ENCODE data around the gene CP.

DNA sequence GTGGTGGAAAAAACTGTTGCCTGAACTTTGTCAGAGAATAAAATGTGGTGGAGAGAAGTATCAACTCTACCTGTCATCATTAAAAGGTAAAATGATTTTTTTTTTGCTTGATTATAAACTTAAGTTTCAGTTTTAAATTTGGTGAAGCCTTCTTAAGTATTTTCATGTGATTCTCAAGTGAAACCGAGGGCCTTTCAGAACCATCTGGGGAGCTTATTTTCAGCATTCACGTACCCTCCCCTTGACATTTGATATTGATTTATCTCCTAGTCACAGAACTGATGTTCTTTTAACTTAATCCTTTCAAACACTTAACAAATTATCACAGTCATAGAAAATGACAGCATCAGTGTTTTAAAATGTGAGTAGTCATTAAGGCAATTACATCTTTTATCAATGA is 53.7 kb downstream of the CP start:
- TF ChIP-seq POLR2A (IDR thresholded peaks at IDR 0.05) (no peak), CTCF (IDR thresholded peaks at IDR 0.05 in 4 of 5, conservative IDR thresholded peaks at IDR 0.05 in 1 of 5) (no peak)
